GM10847 (cell line): ENCODE measurements around the gene PI4K2B.

Experiments used
- POLR2A ChIP-seq: IDR thresholded peaks from 2 replicates; pipeline ENCODE4 v1.6.1; 2011; ENCODE audit not compliant: insufficient read length; ENCODE audit errors: extremely low read depth

The PI4K2B gene

DNA sequence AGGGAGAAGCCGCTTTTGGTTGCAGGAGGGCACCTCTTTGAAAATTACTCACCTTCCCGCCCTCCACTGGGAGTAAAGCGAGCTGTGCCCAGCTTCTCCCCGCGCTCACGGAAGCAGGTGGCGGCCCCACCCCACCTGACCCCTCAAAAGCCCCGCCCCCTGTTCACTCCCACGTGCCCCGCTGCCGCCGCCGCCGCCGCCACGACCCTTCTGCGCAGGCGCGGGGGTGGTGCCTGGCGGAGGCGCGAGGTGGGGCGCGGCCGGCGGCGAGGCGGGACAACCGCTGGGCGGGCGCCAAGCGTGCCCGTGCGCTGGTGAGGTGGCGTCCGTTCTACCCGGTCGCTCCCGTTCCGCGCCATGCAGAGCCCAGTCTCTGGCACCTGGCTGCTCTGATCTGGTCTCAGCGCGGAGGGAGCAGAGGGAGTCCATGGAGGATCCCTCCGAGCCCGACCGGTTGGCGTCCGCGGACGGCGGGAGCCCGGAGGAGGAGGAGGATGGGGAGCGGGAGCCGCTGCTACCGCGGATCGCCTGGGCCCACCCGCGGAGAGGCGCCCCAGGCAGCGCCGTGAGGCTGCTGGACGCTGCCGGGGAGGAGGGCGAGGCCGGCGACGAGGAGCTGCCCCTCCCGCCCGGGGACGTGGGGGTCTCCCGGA lies at the start of gene PI4K2B:
TSS of gene PI4K2B (plus strand) at position 297 of the 653 bp plus-strand sequence. CDS start at position 428, 131 bp downstream.
- TF ChIP-seq POLR2A: peak; percentile 97

DNA sequence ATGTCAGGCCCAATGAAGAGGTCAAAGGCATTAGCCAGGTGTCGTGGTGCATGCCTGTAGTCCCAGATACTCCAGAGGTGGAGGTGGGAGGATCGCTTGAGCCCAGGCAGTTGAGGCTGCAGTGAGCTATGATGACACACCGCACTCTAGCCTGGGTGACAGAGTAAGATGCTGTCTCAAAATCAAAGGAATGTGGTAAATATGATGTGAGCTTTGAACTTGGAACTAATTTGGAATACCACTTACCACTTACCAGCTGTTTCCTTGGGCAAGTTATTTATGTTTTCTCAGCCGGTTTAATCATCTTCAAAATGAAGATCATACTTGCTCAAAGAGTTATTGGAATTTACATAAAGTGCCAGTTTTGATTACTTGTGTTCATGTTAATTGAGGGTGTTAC lies 49.8 kb upstream of the PI4K2B start:
- no peak for TF ChIP-seq POLR2A

DNA sequence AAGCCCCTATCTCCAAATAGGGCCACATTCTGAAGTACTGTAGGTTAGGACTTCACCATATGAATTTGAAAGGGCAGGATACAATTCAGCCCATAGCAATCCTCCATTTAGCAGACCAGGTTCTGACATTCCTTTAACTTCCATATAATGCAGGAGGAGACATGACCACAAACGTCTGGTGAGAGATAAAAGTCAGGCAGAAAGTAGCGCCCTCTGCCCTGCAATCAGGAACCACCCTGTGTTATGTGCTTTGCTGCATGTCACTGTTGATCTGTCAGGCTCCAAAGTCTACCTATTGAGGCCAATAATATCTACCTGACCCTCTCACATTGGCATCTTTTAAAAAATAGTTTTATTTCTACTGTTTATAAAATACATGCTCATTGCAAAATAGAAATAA lies 43.4 kb upstream of the PI4K2B start:
- no peak for TF ChIP-seq POLR2A

DNA sequence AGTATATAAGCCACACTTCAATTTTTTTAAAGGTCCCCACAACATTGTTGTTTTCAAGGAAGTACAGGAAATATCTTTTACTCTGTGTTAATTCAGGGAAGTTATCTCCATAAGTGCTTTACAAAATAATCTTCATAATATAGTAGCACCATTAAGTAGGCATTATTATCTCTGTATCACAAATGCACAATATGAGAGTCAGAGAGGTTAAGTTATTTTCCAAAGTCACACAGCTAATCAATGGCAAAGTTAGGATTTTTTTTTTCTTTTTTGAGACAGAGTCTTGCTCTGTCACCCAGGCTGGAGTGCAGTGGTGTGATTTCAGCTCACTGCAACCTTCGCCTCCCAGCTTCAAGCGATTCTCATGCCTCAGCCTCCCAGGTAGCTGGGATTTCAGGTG lies 35.1 kb upstream of the PI4K2B start:
- TF ChIP-seq POLR2A: no peak

DNA sequence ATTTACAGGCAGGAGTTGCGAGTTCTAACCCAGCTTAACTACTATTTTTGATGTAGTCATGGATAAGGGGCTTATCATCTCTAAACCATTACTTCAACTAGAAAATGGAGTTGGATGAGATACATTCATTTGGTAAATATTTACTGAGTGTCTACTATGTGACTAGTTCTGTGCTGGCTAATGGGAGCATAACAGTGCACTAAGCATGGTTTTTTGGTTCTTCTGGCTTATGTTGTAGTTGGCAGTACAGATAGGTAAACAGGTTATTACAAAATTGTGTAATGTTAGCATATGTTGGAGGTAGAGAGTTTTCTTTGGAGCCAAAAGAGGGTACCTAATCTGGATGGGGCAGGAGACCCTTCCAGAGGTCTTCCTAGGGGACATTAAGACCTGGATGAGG lies 25.8 kb upstream of the PI4K2B start:
- no peak for TF ChIP-seq POLR2A

DNA sequence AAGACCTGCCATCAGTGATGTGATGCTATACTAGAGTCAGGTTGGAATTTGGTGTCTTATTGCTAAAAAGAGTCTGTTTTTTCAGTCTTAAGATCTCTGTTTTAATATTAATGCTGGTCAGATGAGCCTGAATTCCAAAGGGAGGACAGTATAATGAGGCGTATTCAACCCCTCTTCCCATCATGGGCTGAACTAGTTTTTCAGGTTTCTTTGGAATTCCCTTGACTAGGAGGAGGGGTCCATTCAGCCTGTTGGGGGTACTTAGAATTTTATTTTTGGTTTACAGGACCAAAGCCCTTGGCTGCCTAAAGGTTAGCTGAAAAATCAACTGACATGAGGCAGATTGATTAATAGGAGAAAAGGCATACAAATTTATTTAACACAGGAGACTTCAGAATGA lies 24.1 kb upstream of the PI4K2B start:
- no peak for TF ChIP-seq POLR2A

DNA sequence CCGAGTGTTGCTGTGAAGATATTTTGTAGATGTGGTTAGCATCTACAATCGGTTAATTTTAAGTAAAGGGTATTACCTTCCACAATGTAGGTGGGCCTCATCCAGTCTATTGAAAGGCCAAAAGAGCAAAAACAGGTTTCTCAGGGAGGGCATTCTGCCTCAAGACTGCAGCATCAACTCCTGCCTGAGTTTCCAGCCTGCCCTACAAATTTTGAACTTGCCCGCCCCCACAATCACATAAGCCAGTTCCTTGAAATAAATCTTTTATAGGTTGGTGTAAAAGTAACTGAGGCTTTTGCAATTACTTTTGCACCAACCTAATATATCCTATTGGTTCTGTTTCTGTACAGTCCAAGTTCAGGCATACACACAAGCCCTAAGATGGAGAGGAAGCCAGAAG lies 22.1 kb upstream of the PI4K2B start:
- no peak for TF ChIP-seq POLR2A

DNA sequence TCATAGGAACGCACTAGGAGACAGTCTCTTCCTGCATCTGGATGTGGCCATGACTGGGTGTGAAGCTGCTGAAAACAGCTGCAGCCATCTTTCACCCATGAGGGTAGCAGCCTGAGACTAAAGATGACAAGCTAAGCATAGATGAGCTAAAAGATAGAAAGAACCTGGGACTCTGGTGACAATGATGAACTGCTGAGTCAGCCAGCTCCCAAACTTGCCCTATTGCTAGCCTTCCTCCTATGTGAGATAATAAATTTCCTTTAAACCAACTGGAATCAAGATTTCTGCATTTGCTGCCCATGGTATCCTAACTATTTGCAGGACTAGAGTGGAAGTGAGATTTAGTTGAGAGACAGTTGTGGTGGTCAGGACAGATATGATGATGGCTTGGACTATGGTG lies 21.0 kb upstream of the PI4K2B start:
- TF ChIP-seq POLR2A: no peak

DNA sequence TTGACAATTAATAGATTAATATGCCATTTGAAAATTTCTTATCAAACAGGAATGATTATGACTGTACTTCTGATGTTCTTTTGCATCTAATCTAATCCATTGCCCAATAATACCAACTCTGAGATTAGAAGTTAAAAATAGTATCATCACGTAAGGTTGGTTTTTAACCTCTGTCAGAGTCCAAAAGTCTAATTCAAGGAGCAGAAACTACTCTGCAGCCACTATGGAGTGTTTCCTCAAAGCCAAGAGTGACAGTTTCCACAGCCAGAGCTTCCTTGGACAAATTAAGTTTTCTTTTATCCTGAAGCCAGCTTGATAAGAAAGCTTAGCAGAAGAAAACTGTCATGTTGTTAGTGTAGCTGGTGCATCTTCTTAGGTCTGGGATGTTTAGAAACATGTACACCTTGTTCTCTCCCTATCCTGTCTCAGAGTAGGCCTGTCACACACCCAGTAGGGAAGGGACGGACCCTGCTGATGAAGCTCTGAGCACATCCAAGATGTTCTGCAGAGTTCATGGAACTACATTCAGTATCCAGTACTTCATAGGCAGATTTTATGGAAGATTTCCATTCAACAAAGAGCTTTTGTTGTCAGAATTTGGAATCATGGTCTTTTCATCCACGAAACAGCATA lies 20.4 kb upstream of the PI4K2B start:
- no peak for TF ChIP-seq POLR2A

DNA sequence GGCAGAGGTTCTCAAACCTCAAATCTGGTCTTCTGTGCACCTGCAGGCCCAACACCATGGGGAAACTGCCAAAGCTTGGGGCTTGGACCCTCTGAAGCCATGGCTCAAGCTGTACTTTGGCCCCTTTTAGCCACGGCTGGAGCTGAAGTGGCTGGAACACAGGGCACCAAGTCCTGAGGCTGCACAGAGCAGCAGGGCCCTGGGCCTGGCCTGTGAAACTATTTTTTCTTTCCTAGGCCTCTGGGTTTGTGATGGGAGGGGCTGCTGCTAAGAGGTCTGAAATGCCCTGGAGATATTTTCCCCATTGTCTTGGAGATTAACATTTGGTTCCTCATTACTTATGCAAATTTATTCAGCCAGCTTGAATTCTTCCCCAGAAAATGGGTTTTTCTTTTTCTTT lies 18.3 kb upstream of the PI4K2B start:
- TF ChIP-seq POLR2A: no peak

DNA sequence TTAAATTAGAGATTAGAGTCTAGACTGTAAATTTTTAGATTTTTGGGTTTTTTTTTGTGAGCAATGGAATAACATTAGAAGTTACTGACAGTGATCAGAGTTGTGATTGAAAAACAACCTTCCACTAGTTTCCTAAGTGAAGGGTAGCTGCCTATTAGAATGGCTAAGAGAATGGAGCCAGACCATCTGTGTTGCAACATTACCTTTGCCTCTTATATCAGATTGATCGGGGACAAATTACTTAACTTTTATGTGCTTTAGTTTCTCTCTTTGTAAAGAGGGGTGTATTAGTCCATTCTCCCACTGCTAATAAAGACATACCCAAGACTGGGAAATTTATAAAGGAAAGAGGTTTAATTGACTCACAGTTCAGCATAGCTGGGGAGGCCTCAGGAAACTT lies 12.5 kb upstream of the PI4K2B start:
- TF ChIP-seq POLR2A: no peak

DNA sequence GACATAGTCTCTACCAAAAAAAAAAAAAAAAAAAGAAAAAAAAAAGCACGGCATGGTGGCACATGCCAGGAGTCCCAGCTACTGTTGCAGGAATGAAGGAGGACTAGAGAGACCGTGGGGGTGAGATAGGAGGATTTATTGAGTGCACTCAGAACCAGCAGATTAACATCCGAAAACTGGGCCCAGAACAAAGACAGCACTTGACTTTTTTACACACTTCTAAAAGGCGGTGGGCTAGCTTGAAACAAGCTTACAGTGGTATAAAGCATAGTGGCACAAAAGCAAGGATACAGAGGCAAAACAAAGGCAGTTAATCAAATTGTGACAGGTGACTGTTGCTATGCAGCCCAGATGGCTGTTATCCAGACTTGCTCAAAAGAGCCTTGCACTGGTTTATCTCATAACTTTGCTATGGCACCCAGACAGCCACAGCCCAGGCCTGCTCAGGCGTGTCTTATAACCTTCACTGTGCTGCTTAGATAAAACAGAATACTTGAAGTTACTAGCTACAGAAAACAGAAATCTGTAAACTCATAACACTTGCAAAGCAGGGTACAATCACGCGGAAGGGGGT lies 9.9 kb upstream of the PI4K2B start:
- no peak for TF ChIP-seq POLR2A

DNA sequence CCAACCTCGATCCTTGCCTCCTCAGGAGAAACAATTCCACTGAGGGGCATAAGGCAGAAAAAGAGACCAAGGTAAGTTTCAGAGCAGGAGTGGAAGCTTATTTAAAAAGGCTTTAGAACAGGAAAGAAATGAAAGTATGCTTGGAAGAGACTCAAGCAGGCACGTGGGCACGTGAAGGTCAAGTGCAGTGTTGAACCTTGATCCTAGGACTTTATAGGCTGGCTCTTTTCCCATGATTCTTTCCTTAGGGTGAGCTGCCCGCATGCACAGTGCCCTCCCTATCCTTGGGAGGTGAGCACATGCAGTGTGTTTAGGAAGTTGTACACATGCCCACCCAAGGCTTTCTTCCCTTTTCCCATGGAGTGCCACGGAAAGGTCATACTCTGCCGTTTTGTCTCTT lies 4.0 kb upstream of the PI4K2B start:
- no peak for TF ChIP-seq POLR2A

DNA sequence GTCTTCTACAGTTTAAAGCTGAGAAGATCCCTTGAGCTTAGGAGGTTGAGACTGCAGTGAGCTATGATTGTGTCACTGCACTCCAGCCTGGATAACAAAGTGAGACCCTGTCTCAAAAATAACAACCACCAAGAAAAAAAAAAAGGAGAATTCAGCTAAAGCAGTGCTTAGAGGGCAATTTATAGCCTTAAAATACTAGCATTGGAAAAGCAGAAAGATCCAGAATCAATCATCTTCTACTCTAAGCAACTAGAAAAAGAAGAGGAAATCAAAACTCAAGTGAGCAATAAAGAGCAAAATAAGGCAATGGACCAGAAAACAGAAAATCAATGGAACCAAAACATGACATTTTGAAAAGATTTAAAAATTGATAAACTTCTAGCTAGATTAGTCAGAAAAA lies 639 bp upstream of the PI4K2B start:
- no peak for TF ChIP-seq POLR2A

DNA sequence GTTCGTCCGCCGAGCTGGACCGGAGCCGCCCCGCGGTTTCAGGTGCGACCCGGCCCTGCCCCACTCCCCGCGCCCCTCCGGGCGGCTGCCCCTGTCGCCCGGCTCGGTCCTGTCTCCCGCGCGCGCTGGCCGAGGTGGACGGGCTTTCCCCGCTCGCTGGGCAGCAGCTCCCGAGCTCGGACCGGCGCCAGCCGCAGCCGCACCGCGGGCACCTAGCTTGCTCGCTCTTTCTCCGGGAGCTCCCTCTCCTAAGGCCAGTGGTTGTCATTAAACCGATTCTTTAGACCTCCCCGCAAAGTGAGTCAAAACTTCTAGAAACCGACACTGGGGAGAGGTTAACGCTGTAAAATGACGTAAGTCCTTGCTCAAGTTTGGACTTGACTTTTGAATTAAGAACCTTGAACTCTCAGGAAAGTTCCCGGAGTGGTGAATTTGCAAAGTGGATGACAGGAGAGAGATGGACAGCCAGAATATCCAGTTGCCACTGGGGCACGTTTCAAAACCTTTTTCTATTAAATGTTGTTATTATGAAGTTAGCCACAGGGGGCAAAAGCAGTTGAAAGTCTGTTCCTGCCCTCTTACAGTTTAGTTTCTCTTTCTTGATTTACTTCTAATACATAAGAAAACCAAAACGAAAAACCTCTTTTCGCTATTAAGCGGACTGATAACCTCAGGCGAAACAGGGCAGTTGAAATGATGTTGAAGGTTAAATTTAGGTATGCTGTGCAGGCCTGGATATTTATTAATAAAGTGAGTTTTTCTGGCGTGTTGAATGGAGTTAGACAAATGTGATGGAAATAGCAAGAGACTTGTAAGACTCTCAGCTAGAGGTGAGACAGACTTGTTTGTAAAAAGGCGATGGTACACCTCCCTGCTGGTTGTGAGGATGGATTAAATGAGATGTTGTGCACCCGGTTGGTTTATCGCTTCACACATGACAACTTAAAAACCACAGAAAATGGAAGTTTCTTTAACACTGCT lies 847 bp downstream of the PI4K2B start:
- no peak for TF ChIP-seq POLR2A

DNA sequence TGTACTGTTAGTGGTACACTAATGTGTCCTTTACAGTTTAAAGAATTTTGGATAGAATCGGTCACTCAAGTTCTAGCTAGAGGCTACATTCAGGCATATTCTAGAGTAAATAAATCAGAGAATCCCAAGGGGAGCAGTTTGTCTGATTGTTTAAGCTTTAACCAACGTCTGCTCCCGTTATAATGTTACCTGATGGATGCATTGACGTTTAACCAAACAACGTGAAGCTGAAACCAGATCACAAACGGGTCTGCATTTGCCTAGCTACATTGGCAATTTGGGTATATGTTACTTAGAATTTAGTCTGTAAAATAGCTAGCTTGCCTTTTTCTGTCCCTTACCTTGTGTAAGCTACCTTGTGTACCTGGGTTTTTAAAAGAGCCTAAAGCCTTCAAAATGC lies 1.6 kb downstream of the PI4K2B start:
- TF ChIP-seq POLR2A: no peak
